Gastroesophageal sphincter (tissue), 4 donors: ENCODE results near the gene ACTR1A. TPM values are rescaled to one million over a fixed set of nuclear protein-coding genes. Genes with fewer than 3 reads are reported as not detected.

Experiments used
- ATAC-seq: fragments of 150-250 bp; one replicate; pipeline ENCODE4 v1.9.1; 2016; ENCODE audit warnings: mild to moderate bottlenecking, moderate library complexity
- H3K27ac ChIP-seq, 4 donors: fragments of 200-600 bp; sonication (generic) in 3 of 4; 1 replicate in 3 of 4; 2 replicates in 1 of 4; pipeline ENCODE4 v1.5.1; 2016 to 2019
- H3K27me3 ChIP-seq: fragments of 200-600 bp; sonication (generic); one replicate; pipeline ENCODE4 v1.5.1; 2019
- H3K36me3 ChIP-seq, 2 donors: fragments of 200-600 bp; sonication (generic); one replicate each; pipeline ENCODE4 v1.5.1; 2019; ENCODE audit warnings: control low read depth in 1 of 2
- H3K4me1 ChIP-seq, 3 donors: fragments of 200-600 bp; sonication (generic); 1 replicate in 2 of 3; 2 replicates in 1 of 3; pipeline ENCODE4 v1.5.1; 2016 to 2019; ENCODE audit warnings: control low read depth in 2 of 3
- H3K4me3 ChIP-seq, 2 donors: fragments of 200-600 bp; sonication (generic); one replicate each; pipeline ENCODE4 v1.5.1; 2019; ENCODE audit warnings: mild to moderate bottlenecking in 1 of 2, moderate library complexity in 1 of 2
- H3K9me3 ChIP-seq, 3 donors: fragments of 200-600 bp; sonication (generic); one replicate each; pipeline ENCODE4 v1.5.1; 2017 to 2019; ENCODE audit warnings: control low read depth in 2 of 3
- EP300 ChIP-seq: sonication (generic); formaldehyde crosslinking; IDR thresholded peaks from one replicate; pipeline ENCODE4 v1.6.1; 2017; ENCODE audit warnings: antibody characterized with exemption, mild to moderate bottlenecking
- POLR2A ChIP-seq, 2 donors: fragments of 450-650 bp; IDR thresholded peaks; one replicate each; pipeline ENCODE4 v1.6.1; 2017; ENCODE audit warnings: antibody characterized with exemption in 2 of 2, mild to moderate bottlenecking in 2 of 2, moderate library complexity in 1 of 2
- POLR2AphosphoS5 ChIP-seq: sonication (generic); formaldehyde crosslinking; IDR thresholded peaks from one replicate; pipeline ENCODE4 v1.6.1; 2017; ENCODE audit warnings: antibody characterized with exemption
- WGBS, 2 donors: methylation state at CpG; one replicate each; pipeline ENCODE4 v1.1.5; 2018; ENCODE audit warnings: low coverage in 1 of 2; 5-methylcytosine and 5-hydroxymethylcytosine counted together
- total RNA-seq, 4 donors: library from RNA; depleted of rRNA; stranded (reverse); fragments of >200 nt; gene quantifications; one replicate each; pipeline ENCODE4 v1.1.0, GENCODE V29; 2016
- TF ChIP-seq, protein P1 (sequence below), 4 experiments: fragments of 200-600 bp in 2 of 4; fragments of 450-650 bp in 2 of 4; sonication (generic) in 1 of 4; IDR thresholded peaks; one replicate each; pipeline ENCODE4 v1.5.1; 2017 to 2019; ENCODE audit warnings: antibody characterized with exemption in 4 of 4, mild to moderate bottlenecking in 2 of 4, moderate library complexity in 2 of 4

Gene ACTR1A
- total RNA-seq, 4 donors from 2014 or later, result 157 to 221 (median 179) TPM

DNA sequence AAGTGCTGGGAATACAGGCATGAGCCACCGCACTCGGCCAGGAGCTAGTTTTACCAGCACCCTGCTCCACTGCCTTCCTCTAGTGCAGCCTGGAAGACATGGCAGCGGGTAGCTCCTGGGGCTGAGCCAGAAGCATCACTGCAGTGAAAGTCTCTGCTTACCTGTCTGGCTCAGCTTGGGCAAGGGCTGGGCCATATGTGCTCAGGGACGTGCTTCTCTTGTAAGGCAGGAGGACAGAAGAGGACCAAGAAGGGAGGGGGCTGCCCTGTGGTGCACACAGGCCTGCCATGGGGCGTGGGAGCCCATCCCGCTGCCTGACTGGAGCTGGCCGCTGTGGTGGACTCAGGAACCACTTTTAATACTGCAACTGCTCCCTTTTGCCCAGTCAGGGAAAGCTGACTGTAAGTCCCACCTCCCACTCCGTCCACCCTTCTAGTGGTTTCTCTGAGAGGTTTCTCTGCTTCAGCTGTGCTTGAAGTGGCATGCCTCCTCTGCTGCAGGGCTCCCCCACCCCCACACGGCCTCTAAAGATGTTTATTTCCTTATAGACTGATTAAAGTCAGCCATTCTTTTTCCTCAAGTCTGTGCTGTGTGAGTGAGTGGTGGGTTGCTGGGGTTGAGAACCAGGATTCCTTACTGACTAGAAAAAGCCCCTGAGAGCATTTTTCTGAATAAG lies 25.9 kb downstream of the ACTR1A start:
- H3K9me3 ChIP-seq, result no peaks in the 10 kb centered on the region
- TF ChIP-seq POLR2AphosphoS5 (no peak), EP300 (no peak), POLR2A (IDR thresholded peaks at IDR 0.05) (no peak)
- TF ChIP-seq, protein P1, sequence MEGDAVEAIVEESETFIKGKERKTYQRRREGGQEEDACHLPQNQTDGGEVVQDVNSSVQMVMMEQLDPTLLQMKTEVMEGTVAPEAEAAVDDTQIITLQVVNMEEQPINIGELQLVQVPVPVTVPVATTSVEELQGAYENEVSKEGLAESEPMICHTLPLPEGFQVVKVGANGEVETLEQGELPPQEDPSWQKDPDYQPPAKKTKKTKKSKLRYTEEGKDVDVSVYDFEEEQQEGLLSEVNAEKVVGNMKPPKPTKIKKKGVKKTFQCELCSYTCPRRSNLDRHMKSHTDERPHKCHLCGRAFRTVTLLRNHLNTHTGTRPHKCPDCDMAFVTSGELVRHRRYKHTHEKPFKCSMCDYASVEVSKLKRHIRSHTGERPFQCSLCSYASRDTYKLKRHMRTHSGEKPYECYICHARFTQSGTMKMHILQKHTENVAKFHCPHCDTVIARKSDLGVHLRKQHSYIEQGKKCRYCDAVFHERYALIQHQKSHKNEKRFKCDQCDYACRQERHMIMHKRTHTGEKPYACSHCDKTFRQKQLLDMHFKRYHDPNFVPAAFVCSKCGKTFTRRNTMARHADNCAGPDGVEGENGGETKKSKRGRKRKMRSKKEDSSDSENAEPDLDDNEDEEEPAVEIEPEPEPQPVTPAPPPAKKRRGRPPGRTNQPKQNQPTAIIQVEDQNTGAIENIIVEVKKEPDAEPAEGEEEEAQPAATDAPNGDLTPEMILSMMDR (IDR thresholded peaks at IDR 0.05), result no peak
- H3K27ac ChIP-seq, result peak overlapping the region in 2 of 4 donors; percentile 39 to 41
- 55 to 68% methylated on average over 2 to 8 of the region's 9 CpGs for WGBS, 2 donors
- peaks cover 0 to 41% of the 10 kb centered on the region in 2 donors for H3K36me3 ChIP-seq
- no peak overlapping the region for H3K4me3 ChIP-seq
- peaks cover 0 to 8% (median 0%) of the 10 kb centered on the region in 3 donors for H3K4me1 ChIP-seq
- H3K27me3 ChIP-seq, result no peaks in the 10 kb centered on the region
- no peak for ATAC-seq

DNA sequence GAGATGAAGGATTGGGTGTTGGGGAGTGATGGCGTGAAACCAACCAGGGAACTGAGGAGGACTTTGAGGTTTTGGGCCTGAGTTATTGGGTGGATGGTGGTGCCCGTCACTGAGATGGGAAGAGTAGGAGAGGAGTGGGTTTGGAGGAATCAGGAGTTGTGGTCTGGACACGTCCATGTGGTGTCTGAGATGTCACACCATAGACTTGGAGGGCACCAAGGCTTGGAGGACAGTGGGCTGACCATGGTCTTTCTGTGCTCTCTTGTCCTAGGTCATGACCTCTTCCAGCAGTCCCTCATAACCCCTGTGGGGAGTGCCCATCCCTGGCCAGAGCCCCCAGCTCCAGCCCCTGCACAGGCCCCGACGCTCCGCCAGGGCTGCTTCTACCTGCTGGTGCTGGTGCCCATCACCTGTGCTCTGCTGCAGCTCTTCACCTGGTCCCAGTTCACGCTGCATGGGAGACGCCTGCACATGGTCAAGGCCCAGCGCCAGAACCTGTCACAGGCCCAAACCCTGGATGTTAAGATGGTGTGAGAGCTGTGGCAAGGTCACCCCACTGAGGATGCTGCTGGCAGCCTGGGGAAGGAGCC lies 27.0 kb downstream of the ACTR1A start:
- H3K4me3 ChIP-seq, result no peak overlapping the region
- WGBS, 2 donors, result 78 to 93% methylated on average over 2 to 8 of the region's 9 CpGs
- ATAC-seq, result no peak
- peaks cover 0 to 37% of the 10 kb centered on the region in 2 donors for H3K36me3 ChIP-seq
- no peaks in the 10 kb centered on the region for H3K27me3 ChIP-seq
- TF ChIP-seq POLR2AphosphoS5 (no peak), POLR2A (IDR thresholded peaks at IDR 0.05) (no peak)
- TF ChIP-seq, protein P1 (IDR thresholded peaks at IDR 0.05), result no peak
- H3K4me1 ChIP-seq, result peaks cover 0 to 8% (median 0%) of the 10 kb centered on the region in 3 donors
- no peaks in the 10 kb centered on the region for H3K9me3 ChIP-seq
- no peak overlapping the region for H3K27ac ChIP-seq

DNA sequence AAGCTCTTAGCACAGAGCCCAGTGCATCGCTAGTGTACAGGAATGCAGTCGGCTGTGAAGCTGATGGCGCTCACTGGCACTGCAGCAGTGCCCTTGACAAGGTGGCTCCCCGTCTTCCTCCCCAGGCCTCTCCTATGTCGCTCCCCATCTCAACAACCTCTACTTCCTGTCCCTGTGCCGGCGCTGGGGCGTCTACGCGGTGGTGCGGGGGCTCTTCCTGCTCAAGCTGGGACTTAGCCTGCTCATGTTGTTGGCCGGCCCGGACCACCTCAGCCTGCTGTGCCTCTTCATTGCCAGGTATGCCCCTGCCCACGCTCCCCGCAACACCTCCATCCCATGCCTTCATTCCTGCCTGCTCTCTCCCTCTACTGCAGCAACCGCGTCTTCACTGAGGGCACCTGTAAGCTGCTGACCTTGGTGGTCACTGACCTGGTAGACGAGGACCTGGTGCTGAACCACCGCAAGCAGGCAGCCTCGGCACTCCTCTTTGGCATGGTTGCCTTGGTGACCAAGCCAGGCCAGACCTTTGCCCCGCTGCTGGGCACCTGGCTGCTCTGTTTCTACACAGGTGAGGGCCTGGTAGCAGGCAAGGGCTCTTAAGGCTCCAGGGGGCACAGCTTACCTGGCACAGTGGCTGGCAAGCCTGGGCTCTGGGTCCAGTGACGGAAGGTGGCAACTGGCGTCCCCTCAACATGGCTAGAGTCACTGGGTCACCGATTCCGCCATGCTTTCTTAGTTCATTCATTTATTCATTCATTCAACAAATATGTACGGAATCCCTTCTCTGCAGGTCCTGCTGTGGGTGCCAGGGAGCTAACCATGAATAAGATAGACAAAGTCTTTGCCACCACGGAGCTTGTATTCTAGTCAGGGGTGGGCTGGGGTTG lies 28.8 kb downstream of the ACTR1A start:
- Histone ChIP-seq H3K27me3 (no peaks in the 10 kb centered on the region), H3K27ac (no peak overlapping the region), H3K9me3 (no peaks in the 10 kb centered on the region), H3K36me3 (peaks cover 0 to 30% of the 10 kb centered on the region in 2 donors), H3K4me1 (peaks cover 0 to 6% (median 0%) of the 10 kb centered on the region in 3 donors), H3K4me3 (no peak overlapping the region)
- 80 to 100% methylated on average over 2 to 3 of the region's 27 CpGs for WGBS, 2 donors
- no peak for ATAC-seq
- TF ChIP-seq POLR2AphosphoS5 (no peak), POLR2A (IDR thresholded peaks at IDR 0.05) (no peak), EP300 (no peak)
- TF ChIP-seq, protein P1 (IDR thresholded peaks at IDR 0.05), result no peak

DNA sequence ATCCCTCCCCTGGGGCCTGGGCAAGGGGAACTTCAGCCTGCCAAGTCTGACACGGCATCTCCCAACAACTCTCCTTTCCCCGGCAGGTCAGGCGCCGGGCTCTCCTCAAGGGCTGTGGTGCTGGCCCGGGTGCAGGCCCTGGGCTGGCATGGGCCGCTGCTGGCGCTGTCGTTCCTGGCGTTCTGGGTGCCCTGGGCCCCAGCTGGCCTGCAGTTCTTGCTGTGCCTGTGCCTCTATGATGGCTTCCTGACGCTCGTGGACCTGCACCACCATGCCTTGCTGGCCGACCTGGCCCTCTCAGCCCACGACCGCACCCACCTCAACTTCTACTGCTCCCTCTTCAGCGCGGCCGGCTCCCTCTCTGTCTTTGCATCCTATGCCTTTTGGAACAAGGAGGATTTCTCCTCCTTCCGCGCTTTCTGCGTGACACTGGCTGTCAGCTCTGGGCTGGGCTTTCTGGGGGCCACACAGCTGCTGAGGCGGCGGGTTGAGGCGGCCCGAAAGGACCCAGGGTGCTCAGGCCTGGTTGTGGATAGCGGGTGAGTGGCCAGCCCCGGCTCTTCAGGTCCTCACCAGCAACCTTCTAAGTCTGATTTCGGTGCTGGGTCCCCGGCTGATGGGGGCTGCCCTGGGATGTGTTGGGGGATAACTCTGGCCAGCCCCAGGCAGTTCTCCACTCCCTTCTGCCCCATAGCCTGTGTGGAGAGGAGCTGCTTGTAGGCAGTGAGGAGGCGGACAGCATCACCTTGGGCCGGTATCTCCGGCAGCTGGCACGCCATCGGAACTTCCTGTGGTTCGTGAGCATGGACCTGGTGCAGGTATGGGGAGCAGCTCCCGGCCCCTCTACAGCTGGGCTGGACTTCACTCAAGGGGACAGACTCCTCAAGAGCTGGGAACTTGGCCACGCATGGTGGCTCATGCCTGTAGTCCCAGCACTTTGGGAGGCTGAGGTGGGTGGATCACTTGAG lies 31.6 kb downstream of the ACTR1A start:
- WGBS, 2 donors, result 93% methylated on average over 5 of the region's 36 CpGs; no CpG with 5 or more reads in 1 of the 2 donors
- TF ChIP-seq POLR2AphosphoS5, result no peak
- no peak for TF ChIP-seq POLR2A (IDR thresholded peaks at IDR 0.05)
- TF ChIP-seq EP300, result no peak
- TF ChIP-seq, protein P1 (IDR thresholded peaks at IDR 0.05), result no peak
- ATAC-seq, result no peak
- Histone ChIP-seq H3K9me3 (no peaks in the 10 kb centered on the region), H3K27me3 (no peaks in the 10 kb centered on the region), H3K4me3 (no peak overlapping the region), H3K36me3 (peaks cover 0 to 24% of the 10 kb centered on the region in 2 donors), H3K4me1 (peaks cover 0 to 10% (median 0%) of the 10 kb centered on the region in 3 donors), H3K27ac (no peak overlapping the region)
